Measurements from ENCODE around the gene SNRPE.
"Not testable (repeated sequence)": the region's sequence is repeated elsewhere in the genome, so short reads cannot be mapped to it uniquely, and the experiment has no call there.

SNRPE gene

GRCh38 chr1:203842559-203842876 is 18.9 kb upstream of the SNRPE start:
- H3F3A ChIP-seq (ENCODE audit: low read depth) = no peaks in the 10 kb centered on the region; the same call in 1 of the 2 replicates
- no peak overlapping the region for H3K4me3 ChIP-seq (ENCODE audit: low read length, poor library complexity, severe bottlenecking)
- no peak overlapping the region for H2AFZ ChIP-seq (ENCODE audit: low read length)
- no peaks in the 10 kb centered on the region for H3K4me1 ChIP-seq (ENCODE audit: insufficient read depth, low read length, poor library complexity, severe bottlenecking)
- no peaks in the 10 kb centered on the region for H3K9me3 ChIP-seq (ENCODE audit: insufficient read depth, low read depth, low read length)
- H3K9ac ChIP-seq (ENCODE audit: low read depth, low read length, poor library complexity, severe bottlenecking) = no peak overlapping the region
- H3K27me3 ChIP-seq (ENCODE audit: insufficient read depth, low read length, poor library complexity, severe bottlenecking) = no peaks in the 10 kb centered on the region
- TF ChIP-seq EZH2phosphoT487 (IDR thresholded peaks at IDR 0.05; ENCODE audit: borderline replicate concordance) (no peak), CTCF (conservative IDR thresholded peaks at IDR 0.05; ENCODE audit: low read length) (no peak)
- H3K4me2 ChIP-seq (ENCODE audit: low read depth, low read length, poor library complexity, severe bottlenecking) = no peak overlapping the region
- H3K9me2 ChIP-seq (replicated peaks; ENCODE audit: low read depth, low read length) = no peaks in the 10 kb centered on the region
- H3K36me3 ChIP-seq (ENCODE audit: insufficient read depth, low read length) = peaks cover 81% of the 10 kb centered on the region
- peaks cover 6% of the 10 kb centered on the region for H4K20me1 ChIP-seq (ENCODE audit: insufficient read depth, low read length, poor library complexity, severe bottlenecking)
- H3K79me2 ChIP-seq (ENCODE audit: insufficient read depth, low read length) = peaks cover 8% of the 10 kb centered on the region; the same call in 1 of the 2 replicates

GRCh38 chr1:203843435-203843834 is 18.0 kb upstream of the SNRPE start:
- no peaks in the 10 kb centered on the region for H3K27me3 ChIP-seq (ENCODE audit: insufficient read depth, low read length, poor library complexity, severe bottlenecking)
- no peak overlapping the region for H2AFZ ChIP-seq (ENCODE audit: low read length)
- peaks cover 6% of the 10 kb centered on the region for H4K20me1 ChIP-seq (ENCODE audit: insufficient read depth, low read length, poor library complexity, severe bottlenecking)
- H3K4me2 ChIP-seq (ENCODE audit: low read depth, low read length, poor library complexity, severe bottlenecking) = no peak overlapping the region
- peaks cover 8% of the 10 kb centered on the region; the same call in 1 of the 2 replicates for H3K79me2 ChIP-seq (ENCODE audit: insufficient read depth, low read length)
- no peaks in the 10 kb centered on the region for H3K9me2 ChIP-seq (replicated peaks; ENCODE audit: low read depth, low read length)
- no peak overlapping the region for H3K9ac ChIP-seq (ENCODE audit: low read depth, low read length, poor library complexity, severe bottlenecking)
- no peaks in the 10 kb centered on the region for H3K4me1 ChIP-seq (ENCODE audit: insufficient read depth, low read length, poor library complexity, severe bottlenecking)
- H3K9me3 ChIP-seq (ENCODE audit: insufficient read depth, low read depth, low read length) = no peaks in the 10 kb centered on the region
- peaks cover 81% of the 10 kb centered on the region for H3K36me3 ChIP-seq (ENCODE audit: insufficient read depth, low read length)
- TF ChIP-seq CTCF (conservative IDR thresholded peaks at IDR 0.05; ENCODE audit: low read length) (no peak), EZH2phosphoT487 (IDR thresholded peaks at IDR 0.05; ENCODE audit: borderline replicate concordance) (no peak)
- H3K4me3 ChIP-seq (ENCODE audit: low read length, poor library complexity, severe bottlenecking) = no peak overlapping the region
- H3F3A ChIP-seq (ENCODE audit: low read depth) = no peaks in the 10 kb centered on the region; the same call in 1 of the 2 replicates

GRCh38 chr1:203853112-203853511 is 8.3 kb upstream of the SNRPE start:
- not testable (repeated sequence) for H3K27me3 ChIP-seq (ENCODE audit: insufficient read depth, low read length, poor library complexity, severe bottlenecking); H3K4me2 ChIP-seq (ENCODE audit: low read depth, low read length, poor library complexity, severe bottlenecking); H4K20me1 ChIP-seq (ENCODE audit: insufficient read depth, low read length, poor library complexity, severe bottlenecking); H3F3A ChIP-seq (ENCODE audit: low read depth); H3K4me3 ChIP-seq (ENCODE audit: low read length, poor library complexity, severe bottlenecking); H3K9me3 ChIP-seq (ENCODE audit: insufficient read depth, low read depth, low read length); H2AFZ ChIP-seq (ENCODE audit: low read length); H3K9me2 ChIP-seq (replicated peaks; ENCODE audit: low read depth, low read length); H3K9ac ChIP-seq (ENCODE audit: low read depth, low read length, poor library complexity, severe bottlenecking); H3K79me2 ChIP-seq (ENCODE audit: insufficient read depth, low read length); H3K4me1 ChIP-seq (ENCODE audit: insufficient read depth, low read length, poor library complexity, severe bottlenecking)
- peaks cover 67% of the 10 kb centered on the region for H3K36me3 ChIP-seq (ENCODE audit: insufficient read depth, low read length)

GRCh38 chr1:203858055-203858454 is 3.3 kb upstream of the SNRPE start:
- H3K4me3 ChIP-seq (ENCODE audit: low read length, poor library complexity, severe bottlenecking) = no peak overlapping the region
- H3K9me2 ChIP-seq (replicated peaks; ENCODE audit: low read depth, low read length) = no peaks in the 10 kb centered on the region
- no peak overlapping the region for H3K4me2 ChIP-seq (ENCODE audit: low read depth, low read length, poor library complexity, severe bottlenecking)
- TF ChIP-seq EZH2phosphoT487 (IDR thresholded peaks at IDR 0.05; ENCODE audit: borderline replicate concordance) (no peak), CTCF (conservative IDR thresholded peaks at IDR 0.05; ENCODE audit: low read length) (no peak)
- no peaks in the 10 kb centered on the region for H3K9me3 ChIP-seq (ENCODE audit: insufficient read depth, low read depth, low read length)
- H2AFZ ChIP-seq (ENCODE audit: low read length) = no peak overlapping the region
- H3K9ac ChIP-seq (ENCODE audit: low read depth, low read length, poor library complexity, severe bottlenecking) = no peak overlapping the region
- H3K79me2 ChIP-seq (ENCODE audit: insufficient read depth, low read length) = peaks cover 17% of the 10 kb centered on the region
- peaks cover 11% of the 10 kb centered on the region for H3K4me1 ChIP-seq (ENCODE audit: insufficient read depth, low read length, poor library complexity, severe bottlenecking)
- peaks cover 25% of the 10 kb centered on the region; the same call in 1 of the 2 replicates for H3K36me3 ChIP-seq (ENCODE audit: insufficient read depth, low read length)
- peaks cover 5% of the 10 kb centered on the region; the same call in 1 of the 2 replicates for H3F3A ChIP-seq (ENCODE audit: low read depth)
- H3K27me3 ChIP-seq (ENCODE audit: insufficient read depth, low read length, poor library complexity, severe bottlenecking) = no peaks in the 10 kb centered on the region
- H4K20me1 ChIP-seq (ENCODE audit: insufficient read depth, low read length, poor library complexity, severe bottlenecking) = peaks cover 9% of the 10 kb centered on the region

All from Loucy (cell line).